H1 (cell line): ENCODE measurements around the gene RRBP1. TPM values are rescaled to one million over a fixed set of nuclear protein-coding genes. Genes with fewer than 3 reads are reported as not detected.

Experiments used
- CTCF ChIA-PET: fragments of 300-600 bp; sonication (Branson Sonifier 250); formaldehyde crosslinking; loops from one replicate; lab custom pipeline; 2021; ENCODE audit not compliant: partially characterized antibody; lab: Charles Lee
- POLR2A ChIA-PET: fragments of 300-600 bp; sonication (Branson Sonifier 250); formaldehyde crosslinking; loops from one replicate; lab custom pipeline; 2021; ENCODE audit warnings: inconsistent platforms; ENCODE audit not compliant: partially characterized antibody; lab: Charles Lee
- DNase-seq, 2 experiments: peaks; one replicate each; pipeline versions ENCODE4 v3.0.0 to v3.0.0-alpha.2; 2010 to 2022; ENCODE audit warnings: low spot score in 2 of 2, low read depth in 1 of 2, mixed read lengths in 1 of 2
- FAIRE-seq: peaks from 2 replicates; lab custom pipeline; 2011; peaks lifted over from hg19 to GRCh38; lab: Jason Lieb, UNC
- H2AFZ ChIP-seq: 2 replicates; pipeline ENCODE4 v1.8.1; 2012; ENCODE audit warnings: low read length, inconsistent platforms
- H2AK5ac ChIP-seq: 2 replicates; pipeline ENCODE4 v1.6.1; 2013; ENCODE audit warnings: low read depth, low read length
- H2BK120ac ChIP-seq: replicated peaks from 2 replicates; pipeline ENCODE3; 2013; ENCODE audit warnings: low read depth, low read length, inconsistent platforms
- H2BK12ac ChIP-seq: 2 replicates; pipeline ENCODE4 v1.6.1; 2013; ENCODE audit warnings: low read depth, low read length
- H2BK15ac ChIP-seq: 2 replicates; pipeline ENCODE4 v1.6.1; 2013; ENCODE audit warnings: low read length
- H2BK20ac ChIP-seq: 2 replicates; pipeline ENCODE4 v1.6.1; 2013; ENCODE audit warnings: low read length
- H2BK5ac ChIP-seq: 2 replicates; pipeline ENCODE4 v1.6.1; 2013; ENCODE audit warnings: low read depth, low read length
- H3K14ac ChIP-seq: 2 replicates; pipeline ENCODE4 v1.6.1; 2013; ENCODE audit warnings: inconsistent platforms; ENCODE audit not compliant: insufficient read length
- H3K18ac ChIP-seq: 2 replicates; pipeline ENCODE4 v1.6.1; 2013; ENCODE audit warnings: low read length; ENCODE audit errors: extremely low read depth
- H3K23ac ChIP-seq: 2 replicates; pipeline ENCODE4 v1.6.1; 2013; ENCODE audit warnings: inconsistent platforms; ENCODE audit not compliant: insufficient read length
- H3K23me2 ChIP-seq: 2 replicates; pipeline ENCODE4 v1.6.1; 2013; ENCODE audit warnings: low read depth, low read length
- H3K27ac ChIP-seq: 2 replicates; pipeline ENCODE4 v1.6.1; 2011; ENCODE audit warnings: low read depth, low read length, inconsistent platforms
- H3K27me3 ChIP-seq, 4 experiments: replicated peaks in 1 of 4; 1 replicate in 1 of 4; 2 replicates in 3 of 4; pipeline versions ENCODE4 v1.6.1 to v1.8.1; 2011 to 2013; ENCODE audit warnings: low read length in 3 of 4, mild to moderate bottlenecking in 3 of 4, inconsistent platforms in 2 of 4, mixed read lengths in 2 of 4, moderate library complexity in 1 of 4; ENCODE audit not compliant: control insufficient read depth in 3 of 4, insufficient read depth in 3 of 4; ENCODE audit errors: extremely low read depth in 1 of 4
- H3K36me3 ChIP-seq, 4 experiments: 2 replicates each; pipeline versions ENCODE4 v1.6.1 to v1.8.1; 2011 to 2013; ENCODE audit warnings: mild to moderate bottlenecking in 4 of 4, low read length in 3 of 4, moderate library complexity in 2 of 4, control low read depth in 1 of 4, inconsistent platforms in 1 of 4; ENCODE audit not compliant: insufficient read depth in 4 of 4, control insufficient read depth in 2 of 4
- H3K4ac ChIP-seq: replicated peaks from 2 replicates; pipeline ENCODE3; 2013; ENCODE audit warnings: low read length, low read depth, mixed read lengths, inconsistent platforms; ENCODE audit not compliant: insufficient read length
- H3K4me1 ChIP-seq, 4 experiments: replicated peaks in 1 of 4; 1 replicate in 1 of 4; 2 replicates in 3 of 4; pipeline versions ENCODE4 v1.6.1 to v1.8.1; 2011 to 2013; ENCODE audit warnings: low read length in 3 of 4, inconsistent platforms in 2 of 4, mixed read lengths in 1 of 4; ENCODE audit not compliant: insufficient read depth in 4 of 4, control insufficient read depth in 3 of 4
- H3K4me2 ChIP-seq, 2 experiments: 2 replicates each; pipeline versions ENCODE4 v1.6.1 to v1.8.1; 2011 to 2013; ENCODE audit warnings: low read depth in 2 of 2, low read length in 2 of 2, control low read depth in 1 of 2, inconsistent platforms in 1 of 2, mild to moderate bottlenecking in 1 of 2; ENCODE audit not compliant: insufficient read depth in 1 of 2
- H3K4me3 ChIP-seq, 4 experiments: fragments of 200-600, 300-600 bp in 1 of 4; sonication (generic), shearing (Covaris generic), sonication (Bioruptor Twin) in 1 of 4; 2 replicates each; pipeline versions ENCODE4 v1.5.1 to v1.8.1; 2011 to 2016; ENCODE audit warnings: low read length in 4 of 4, low read depth in 3 of 4, control low read depth in 2 of 4, inconsistent platforms in 2 of 4, mild to moderate bottlenecking in 2 of 4, mixed read lengths in 1 of 4, moderate library complexity in 1 of 4; ENCODE audit not compliant: insufficient read depth in 2 of 4; ENCODE audit errors: extremely low read depth in 1 of 4
- H3K56ac ChIP-seq: replicated peaks from 2 replicates; pipeline ENCODE3; 2013; ENCODE audit warnings: low read depth, mild to moderate bottlenecking, mixed read lengths, low read length, inconsistent platforms; ENCODE audit not compliant: insufficient read length
- H3K79me1 ChIP-seq: 2 replicates; pipeline ENCODE4 v1.6.1; 2013; ENCODE audit warnings: low read depth, low read length, control low read depth
- H3K79me2 ChIP-seq, 2 experiments: 2 replicates each; pipeline versions ENCODE4 v1.6.1 to v1.8.1; 2012 to 2013; ENCODE audit warnings: low read length in 2 of 2, mild to moderate bottlenecking in 2 of 2, inconsistent platforms in 1 of 2; ENCODE audit not compliant: insufficient read depth in 2 of 2, control insufficient read depth in 1 of 2
- H3K9ac ChIP-seq, 4 experiments: replicated peaks in 1 of 4; 1 replicate in 1 of 4; 2 replicates in 3 of 4; pipeline versions ENCODE4 v1.6.1 to v1.8.1; 2011 to 2013; ENCODE audit warnings: low read depth in 3 of 4, low read length in 3 of 4, control low read depth in 2 of 4, mild to moderate bottlenecking in 2 of 4, moderate library complexity in 2 of 4, inconsistent platforms in 1 of 4; ENCODE audit errors: extremely low read depth in 1 of 4
- H3K9me3 ChIP-seq, 2 experiments: 2 replicates each; pipeline versions ENCODE4 v1.6.1 to v1.8.1; 2012 to 2013; ENCODE audit warnings: mild to moderate bottlenecking in 2 of 2, moderate library complexity in 2 of 2, control low read depth in 1 of 2, inconsistent platforms in 1 of 2, low read depth in 1 of 2, low read length in 1 of 2, mixed read lengths in 1 of 2; ENCODE audit not compliant: insufficient read depth in 2 of 2
- H4K20me1 ChIP-seq, 2 experiments: replicated peaks in 1 of 2; 2 replicates each; pipeline versions ENCODE3 to v1.8.1; 2011 to 2013; ENCODE audit warnings: inconsistent platforms in 2 of 2, low read length in 2 of 2, mild to moderate bottlenecking in 1 of 2; ENCODE audit not compliant: insufficient read depth in 2 of 2, control insufficient read depth in 1 of 2
- H4K5ac ChIP-seq: 2 replicates; pipeline ENCODE4 v1.6.1; 2013; ENCODE audit warnings: low read length, low read depth, mixed read lengths, inconsistent platforms; ENCODE audit not compliant: insufficient read length
- H4K8ac ChIP-seq: 2 replicates; pipeline ENCODE4 v1.8.0; 2013; ENCODE audit warnings: mild to moderate bottlenecking, moderate library complexity, low read length, inconsistent platforms; ENCODE audit not compliant: insufficient read depth; ENCODE audit errors: extremely low read depth
- H4K91ac ChIP-seq: replicated peaks from 2 replicates; pipeline ENCODE3; 2013; ENCODE audit warnings: low read length, mixed read lengths, inconsistent platforms; ENCODE audit not compliant: insufficient read length
- ATF3 ChIP-seq: IDR thresholded peaks from 2 replicates; pipeline ENCODE4 v1.6.1; 2011; ENCODE audit warnings: low read depth, mild to moderate bottlenecking, low read length; ENCODE audit not compliant: insufficient read depth
- CBX5 ChIP-seq: fragments of 300-800, 300-1000 bp; sonication (generic); IDR thresholded peaks from 2 replicates; pipeline ENCODE4 v1.7.1; 2016; ENCODE audit warnings: antibody characterized with exemption, low read length, low read depth
- CEBPB ChIP-seq: IDR thresholded peaks from 2 replicates; pipeline ENCODE4 v1.6.1; 2012; ENCODE audit warnings: low read depth, low read length
- EP300 ChIP-seq, 2 experiments: IDR thresholded peaks; 1 replicate in 1 of 2; 2 replicates in 1 of 2; pipeline ENCODE4 v1.6.1; 2011 to 2012; ENCODE audit warnings: low read depth in 2 of 2, low read length in 2 of 2, mild to moderate bottlenecking in 2 of 2, borderline replicate concordance in 1 of 2, inconsistent platforms in 1 of 2, moderate library complexity in 1 of 2
- JUND ChIP-seq: IDR thresholded peaks from 2 replicates; pipeline ENCODE4 v1.6.1; 2011; ENCODE audit warnings: mild to moderate bottlenecking, improper control_type of control experiment, low read length
- POU5F1 ChIP-seq: IDR thresholded peaks from 2 replicates; pipeline ENCODE4 v1.6.1; 2011; ENCODE audit warnings: low read depth, mild to moderate bottlenecking, low read length, moderate library complexity
- RBBP5 ChIP-seq: IDR thresholded peaks from 2 replicates; pipeline ENCODE4 v1.7.1; 2012; ENCODE audit warnings: low read depth, mild to moderate bottlenecking, inconsistent platforms, low read length, moderate library complexity, borderline replicate concordance
- SIRT6 ChIP-seq: IDR thresholded peaks from one replicate; pipeline ENCODE4 v1.7.1; 2012; ENCODE audit warnings: low read length, inconsistent platforms
- SP2 ChIP-seq: IDR thresholded peaks from 2 replicates; pipeline ENCODE4 v1.6.1; 2012; ENCODE audit warnings: mild to moderate bottlenecking, low read length, inconsistent platforms
- TEAD4 ChIP-seq: IDR thresholded peaks from 2 replicates; pipeline ENCODE4 v1.6.1; 2012; ENCODE audit warnings: low read depth, low read length, inconsistent platforms, mixed read lengths
- WGBS, 2 experiments: shearing (Covaris generic) in 1 of 2; methylation state at CpG; one replicate each; pipeline versions ENCODE4 v1.1.6 to v1.1.7; 2013 to 2015; ENCODE audit warnings: low lambda C conversion rate in 2 of 2, mixed read lengths in 2 of 2, inconsistent platforms in 1 of 2, low coverage in 1 of 2, missing lambda C conversion rate in 1 of 2; ENCODE audit not compliant: insufficient replicate concordance in 2 of 2, insufficient coverage in 1 of 2, insufficient read length in 1 of 2; ENCODE audit errors: extremely low coverage in 1 of 2, missing lambda C conversion rate in 1 of 2; 5-methylcytosine and 5-hydroxymethylcytosine counted together
- polyA plus RNA-seq, 7 experiments: library from polyadenylated mRNA; depleted of rRNA in 3 of 7; stranded (reverse) in 5 of 7; unstranded in 2 of 7; fragments of >200 nt in 5 of 7; fragments of 200-250 nt in 2 of 7; gene quantifications; 1 replicate in 5 of 7; 2 replicates in 1 of 7; 4 replicates in 1 of 7; pipeline versions ENCODE4 v1.2.1 to v1.2.3, GENCODE V29; 2011 to 2013; ENCODE audit warnings: missing spikeins in 2 of 7, mixed read lengths in 2 of 7
- total RNA-seq: library from RNA; stranded (reverse); fragmentation: NEBNext Ultra II Directional; extraction: Animal tissue kit (Norgen Biotek cat#: 25700); gene quantifications from 2 replicates; pipeline ENCODE4 v1.2.1, GENCODE V29; 2021
- TF ChIP-seq, protein P1 (sequence below): IDR thresholded peaks from 2 replicates; pipeline ENCODE4 v1.6.1; 2012; ENCODE audit warnings: inconsistent platforms
- TF ChIP-seq, protein P2 (sequence below): IDR thresholded peaks from 2 replicates; pipeline ENCODE4 v1.6.1; 2011; ENCODE audit warnings: low read length, improper control_type of control experiment

Gene RRBP1
- total and polyA plus RNA-seq, 2 of the 8 experiments (the other 6 are each of a cell fraction or from before 2014, with no cell fraction given), result 15.9 to 157 TPM

GRCh38 chr20:17640875-17641378 lies 41.1 kb downstream of the RRBP1 start:
- no peak overlapping the region for H4K5ac ChIP-seq
- no peak overlapping the region for H2AFZ ChIP-seq
- H3K4ac ChIP-seq, result no peak overlapping the region
- no peak overlapping the region for H2AK5ac ChIP-seq
- no peak overlapping the region for H4K8ac ChIP-seq
- H2BK120ac ChIP-seq, result no peak overlapping the region
- peaks cover 0 to 7% (median 3%) of the 10 kb centered on the region in 4 experiments; a peak in 3 of 7 replicates for H3K4me1 ChIP-seq
- no peak overlapping the region for H4K91ac ChIP-seq
- H3K27me3 ChIP-seq, result no peaks in the 10 kb centered on the region
- no peak overlapping the region for H3K56ac ChIP-seq
- H2BK5ac ChIP-seq, result no peak overlapping the region; the same call in 1 of the 2 replicates
- no peak overlapping the region for H3K4me2 ChIP-seq
- no peaks in the 10 kb centered on the region for H3K23me2 ChIP-seq
- WGBS, 2 experiments, result 95% methylated on average over 14 of the region's 14 CpGs; no CpG with 5 or more reads in 1 of the 2 experiments
- H3K36me3 ChIP-seq, result peaks cover 0 to 9% (median 2%) of the 10 kb centered on the region in 4 experiments; a peak in 3 of 8 replicates
- no peak overlapping the region for H2BK15ac ChIP-seq
- 0 out of 2 replicates have a peak overlapping the region, but pooled peaks have one; percentile 20 for H3K27ac ChIP-seq
- FAIRE-seq (no peak), DNase-seq (no peak)
- H3K18ac ChIP-seq, result no peak overlapping the region
- no peak overlapping the region for H3K23ac ChIP-seq
- H3K9me3 ChIP-seq, result no peaks in the 10 kb centered on the region
- H4K20me1 ChIP-seq, result peaks cover 5 to 14% of the 10 kb centered on the region in 2 experiments
- H2BK20ac ChIP-seq, result no peak overlapping the region
- peaks cover 17% of the 10 kb centered on the region for H3K79me1 ChIP-seq
- no peak overlapping the region for H3K9ac ChIP-seq
- H2BK12ac ChIP-seq, result no peak overlapping the region
- ChIA-PET POLR2A (interaction anchor here (0.9 kb wide), 1 partner anchor 11 kb away, joined by 3 read pairs; no protein-coding TSS in a partner anchor), CTCF (interaction anchor here (1.0 to 5.9 kb wide), 4 partner anchors 9 to 257 kb away, joined by 3 to 45 read pairs (median 4); no protein-coding TSS in a partner anchor)
- H3K14ac ChIP-seq, result no peak overlapping the region
- H3K4me3 ChIP-seq, result no peak overlapping the region
- H3K79me2 ChIP-seq, result peaks cover 0 to 40% of the 10 kb centered on the region in 2 experiments; a peak in 2 of 4 replicates
- TF ChIP-seq EP300 (IDR thresholded peaks at IDR 0.05; ENCODE audit: borderline replicate concordance in 1 of 2, low read depth in 2 of 2, low read length in 2 of 2) (no peak), SP2 (no peak), ATF3 (no peak), CEBPB (no peak), JUND (no peak), POU5F1 (no peak), RBBP5 (no peak), TEAD4 (no peak), SIRT6 (no peak), CBX5 (no peak)
- TF ChIP-seq, protein P1, sequence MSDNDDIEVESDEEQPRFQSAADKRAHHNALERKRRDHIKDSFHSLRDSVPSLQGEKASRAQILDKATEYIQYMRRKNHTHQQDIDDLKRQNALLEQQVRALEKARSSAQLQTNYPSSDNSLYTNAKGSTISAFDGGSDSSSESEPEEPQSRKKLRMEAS, result no peak
- TF ChIP-seq, protein P2, sequence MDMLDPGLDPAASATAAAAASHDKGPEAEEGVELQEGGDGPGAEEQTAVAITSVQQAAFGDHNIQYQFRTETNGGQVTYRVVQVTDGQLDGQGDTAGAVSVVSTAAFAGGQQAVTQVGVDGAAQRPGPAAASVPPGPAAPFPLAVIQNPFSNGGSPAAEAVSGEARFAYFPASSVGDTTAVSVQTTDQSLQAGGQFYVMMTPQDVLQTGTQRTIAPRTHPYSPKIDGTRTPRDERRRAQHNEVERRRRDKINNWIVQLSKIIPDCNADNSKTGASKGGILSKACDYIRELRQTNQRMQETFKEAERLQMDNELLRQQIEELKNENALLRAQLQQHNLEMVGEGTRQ, result no peak
